ENCODE results near the gene TOM1.

The TOM1 gene

DNA sequence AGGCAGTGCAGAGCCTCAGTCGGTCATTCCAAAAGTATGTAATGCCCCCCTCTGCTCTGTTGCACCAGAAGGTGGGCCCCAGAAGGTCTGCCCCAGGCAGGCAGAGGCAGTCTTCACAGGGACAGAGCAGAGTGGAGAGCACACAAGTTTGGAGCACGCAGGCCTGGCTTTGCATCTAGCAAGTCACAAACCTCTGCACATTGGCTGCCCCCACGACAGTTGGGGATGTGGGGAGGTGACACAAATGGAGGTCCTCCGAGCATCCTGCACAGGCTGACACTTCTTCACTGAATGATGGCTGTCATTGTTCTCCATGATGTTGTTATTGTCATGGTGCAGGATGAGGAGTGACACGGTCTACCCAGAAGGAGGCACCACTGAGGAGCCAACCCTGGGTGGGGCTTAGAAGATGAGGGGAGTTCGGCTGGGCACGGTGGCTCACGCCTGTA, 11.9 kb downstream of the TOM1 start:
- TF ChIP-seq, protein P1, sequence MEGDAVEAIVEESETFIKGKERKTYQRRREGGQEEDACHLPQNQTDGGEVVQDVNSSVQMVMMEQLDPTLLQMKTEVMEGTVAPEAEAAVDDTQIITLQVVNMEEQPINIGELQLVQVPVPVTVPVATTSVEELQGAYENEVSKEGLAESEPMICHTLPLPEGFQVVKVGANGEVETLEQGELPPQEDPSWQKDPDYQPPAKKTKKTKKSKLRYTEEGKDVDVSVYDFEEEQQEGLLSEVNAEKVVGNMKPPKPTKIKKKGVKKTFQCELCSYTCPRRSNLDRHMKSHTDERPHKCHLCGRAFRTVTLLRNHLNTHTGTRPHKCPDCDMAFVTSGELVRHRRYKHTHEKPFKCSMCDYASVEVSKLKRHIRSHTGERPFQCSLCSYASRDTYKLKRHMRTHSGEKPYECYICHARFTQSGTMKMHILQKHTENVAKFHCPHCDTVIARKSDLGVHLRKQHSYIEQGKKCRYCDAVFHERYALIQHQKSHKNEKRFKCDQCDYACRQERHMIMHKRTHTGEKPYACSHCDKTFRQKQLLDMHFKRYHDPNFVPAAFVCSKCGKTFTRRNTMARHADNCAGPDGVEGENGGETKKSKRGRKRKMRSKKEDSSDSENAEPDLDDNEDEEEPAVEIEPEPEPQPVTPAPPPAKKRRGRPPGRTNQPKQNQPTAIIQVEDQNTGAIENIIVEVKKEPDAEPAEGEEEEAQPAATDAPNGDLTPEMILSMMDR (conservative IDR thresholded peaks at IDR 0.05; ENCODE audit: control insufficient read depth, insufficient read depth, low read depth, low read length) = no peak
- no peak for DNase-seq (ENCODE audit: low read depth)
- no peak overlapping the region for H3K4me3 ChIP-seq (ENCODE audit: control insufficient read depth, low read depth, low read length)

DNA sequence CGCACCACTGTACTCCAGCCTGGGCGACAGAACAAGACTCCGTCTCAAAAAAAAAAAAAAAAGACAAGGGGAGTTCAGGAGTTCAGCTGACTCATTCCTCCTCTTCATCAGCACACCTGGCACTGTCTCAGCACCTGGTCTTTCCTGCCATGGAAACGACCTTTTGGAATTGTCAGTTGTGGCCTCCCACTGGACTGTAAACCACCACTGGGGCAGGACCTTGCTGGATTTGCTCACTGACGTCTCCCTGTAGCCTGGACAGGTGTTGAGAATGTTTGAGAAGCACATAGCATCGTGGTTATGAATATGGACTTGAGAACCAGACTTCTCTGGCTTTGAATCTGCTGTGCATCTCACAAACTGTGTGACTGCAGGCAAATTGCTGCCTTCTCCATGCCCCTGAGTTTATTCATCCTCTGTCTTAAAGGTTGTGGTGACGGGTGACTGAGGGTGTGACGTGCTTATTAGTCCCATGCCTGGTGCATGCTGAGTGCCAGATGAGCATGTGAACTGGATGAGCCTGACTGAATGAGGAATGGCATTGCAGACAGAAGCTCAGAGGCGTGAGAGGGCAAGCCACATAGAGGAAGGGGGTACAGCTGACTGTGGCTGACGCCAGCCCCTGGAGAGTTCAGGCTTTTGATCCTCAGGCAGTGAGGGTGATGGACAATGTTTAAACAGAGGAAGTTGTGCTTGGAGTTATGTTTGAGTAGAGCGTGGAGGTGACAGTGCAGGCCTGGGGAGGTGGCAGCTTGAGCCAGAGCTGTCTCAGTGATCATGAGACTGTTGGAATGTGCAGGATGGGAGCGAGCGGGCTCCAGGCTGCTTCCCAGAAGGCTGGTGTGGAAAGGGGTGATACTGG, 12.7 kb downstream of the TOM1 start:
- DNase-seq (ENCODE audit: low read depth) = peak; percentile 69
- TF ChIP-seq, protein P1 (conservative IDR thresholded peaks at IDR 0.05; ENCODE audit: control insufficient read depth, insufficient read depth, low read depth, low read length) = no peak
- no peak overlapping the region for H3K4me3 ChIP-seq (ENCODE audit: control insufficient read depth, low read depth, low read length)

DNA sequence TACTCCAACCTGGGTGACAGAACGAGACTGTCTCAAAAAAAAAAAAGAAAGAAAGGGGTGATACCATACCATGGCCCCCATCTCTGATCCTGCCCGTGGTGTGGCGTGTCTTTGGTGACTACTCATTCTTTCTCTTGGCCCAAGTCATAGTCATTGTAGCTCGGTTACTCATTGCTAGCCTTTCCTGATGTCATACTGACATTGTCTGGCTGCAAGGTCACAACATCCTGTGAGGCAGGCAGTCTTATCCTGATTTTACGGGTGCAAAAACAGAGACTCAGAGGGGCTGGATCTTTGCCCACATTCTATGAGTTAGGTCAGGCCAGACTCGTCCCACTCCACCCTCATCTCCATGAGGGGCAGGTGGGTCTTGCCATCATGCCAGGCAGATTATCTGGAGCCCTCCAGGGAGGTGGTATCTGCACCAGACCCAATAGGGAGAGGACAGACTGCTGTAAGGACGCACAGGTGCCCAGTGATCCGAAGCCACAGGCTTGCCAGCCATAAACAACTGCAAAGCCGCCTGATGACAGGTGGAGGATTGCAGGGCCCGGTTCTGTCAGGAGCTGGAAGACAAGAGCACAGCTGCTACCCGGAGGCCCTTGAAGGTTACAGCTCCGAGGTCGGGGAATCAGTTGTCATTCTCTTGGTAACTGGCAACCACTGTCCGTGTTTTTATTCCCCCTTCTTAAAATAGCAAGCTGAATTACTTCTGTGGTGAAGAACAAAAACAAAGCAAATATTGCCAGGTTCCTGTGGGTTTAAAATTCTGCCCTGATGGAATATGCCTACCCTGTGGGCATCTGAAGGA, 13.8 kb downstream of the TOM1 start:
- TF ChIP-seq, protein P1 (conservative IDR thresholded peaks at IDR 0.05; ENCODE audit: control insufficient read depth, insufficient read depth, low read depth, low read length) = no peak
- DNase-seq (ENCODE audit: low read depth) = peak; percentile 90
- H3K4me3 ChIP-seq (ENCODE audit: control insufficient read depth, low read depth, low read length) = no peak overlapping the region

DNA sequence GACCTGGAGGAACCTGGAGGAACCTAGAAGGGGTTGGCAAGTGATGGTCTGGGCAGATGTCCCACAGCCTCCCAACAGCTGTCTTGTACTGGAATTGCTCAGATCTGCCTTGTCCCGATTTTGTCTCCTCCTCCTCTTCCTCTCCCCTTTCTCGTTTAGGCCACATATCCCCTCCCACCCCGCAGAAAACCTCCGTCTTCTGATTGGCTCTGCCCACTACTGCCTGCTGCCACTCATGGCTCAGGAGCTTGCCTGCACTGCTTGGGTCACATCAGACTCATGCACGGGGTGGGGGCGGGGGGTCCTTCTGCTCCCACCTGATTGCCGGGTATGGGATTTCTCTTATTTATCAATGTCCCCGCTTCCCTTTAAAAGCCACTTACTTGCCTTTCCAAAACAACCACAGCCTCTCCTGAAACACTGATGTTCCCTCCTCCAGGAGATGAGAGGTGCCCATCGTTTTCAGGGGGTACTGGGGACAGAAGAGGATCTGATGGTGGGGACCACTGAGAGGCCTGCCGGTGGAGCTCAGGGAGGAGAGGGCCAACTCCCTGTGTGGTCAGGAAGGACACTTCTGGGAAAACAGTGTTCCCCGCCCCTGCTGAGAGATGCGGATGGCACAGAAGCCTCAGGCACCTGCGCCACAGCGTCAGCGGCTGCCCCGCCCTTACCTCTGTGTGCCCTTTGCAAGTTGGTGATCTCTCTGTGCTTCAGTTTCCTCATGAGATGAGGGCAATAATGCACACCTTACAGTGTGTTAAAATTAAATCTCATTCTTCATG, 14.7 kb downstream of the TOM1 start:
- DNase-seq (ENCODE audit: low read depth) = no peak
- TF ChIP-seq, protein P1 (conservative IDR thresholded peaks at IDR 0.05; ENCODE audit: control insufficient read depth, insufficient read depth, low read depth, low read length) = no peak
- H3K4me3 ChIP-seq (ENCODE audit: control insufficient read depth, low read depth, low read length) = no peak overlapping the region

DNA sequence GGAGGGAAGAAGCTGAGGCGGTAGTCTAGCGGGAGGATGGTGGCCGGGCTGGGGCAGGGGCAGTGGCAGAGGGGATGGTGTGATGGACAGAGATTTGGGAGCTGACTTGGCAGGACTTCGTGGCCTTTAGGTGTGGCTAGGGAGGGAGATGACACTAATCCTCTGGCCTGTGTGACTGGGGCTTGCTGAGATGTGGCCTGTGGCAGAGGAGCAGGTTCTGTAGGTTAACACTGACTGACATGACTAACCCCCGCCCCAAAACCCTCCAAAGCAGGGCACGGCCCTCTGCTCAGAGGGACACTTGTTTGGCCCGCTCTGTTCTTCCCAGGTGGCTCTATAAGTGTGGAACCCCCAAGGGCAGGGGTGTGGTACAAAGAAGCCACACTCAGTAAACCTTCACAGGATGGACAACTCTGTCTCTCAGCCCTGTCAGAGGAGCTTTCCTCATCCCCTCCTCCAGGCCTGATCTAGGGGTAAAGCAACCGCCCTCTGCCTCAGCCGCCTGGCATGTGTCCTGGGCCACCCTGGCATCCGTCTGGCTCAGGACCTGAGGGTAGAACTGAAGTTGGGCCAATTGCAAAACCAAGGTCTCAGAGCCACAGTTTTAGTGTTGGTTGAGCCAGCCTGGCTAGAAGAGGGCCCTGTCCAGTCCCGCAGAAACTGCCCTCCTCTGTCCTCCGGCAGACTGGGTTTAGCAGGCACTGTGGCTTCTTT, 15.6 kb downstream of the TOM1 start:
- DNase-seq (ENCODE audit: low read depth) = no peak
- no peak overlapping the region for H3K4me3 ChIP-seq (ENCODE audit: control insufficient read depth, low read depth, low read length)
- TF ChIP-seq, protein P1 (conservative IDR thresholded peaks at IDR 0.05; ENCODE audit: control insufficient read depth, insufficient read depth, low read depth, low read length) = no peak
